Esophagus (tissue), 2 donors: ENCODE results near the gene FOXP3. TPM values are rescaled to one million over a fixed set of nuclear protein-coding genes. Genes with fewer than 3 reads are reported as not detected.

Experiments used
- polyA plus RNA-seq, 2 donors: library from polyadenylated mRNA; stranded (reverse); fragments of 200-250 nt; gene quantifications; one replicate each; pipeline ENCODE4 v1.2.3, GENCODE V29; 2013
- donor health status: healthy with polysubstance abuse.
- donor health status: Bipolar disorder and iron deficiency.

FOXP3 gene
- polyA plus RNA-seq, 2 donors = 0.59 to 0.65 TPM

Other genes with a start within 250 kb of the FOXP3 start
- gene TFE3, start 221.4 kb downstream of the FOXP3 start, polyA plus RNA-seq = 10 to 100 TPM; 20.5 to 20.9 TPM
- gene CCDC120, start 205.7 kb downstream of the FOXP3 start, polyA plus RNA-seq = 10 to 100 TPM; 23.1 to 27.9 TPM
- 1 to 10 TPM; 7.2 to 7.8 TPM for gene PRAF2, start 190.7 kb downstream of the FOXP3 start, polyA plus RNA-seq
- gene WDR45, start 184.8 kb downstream of the FOXP3 start, polyA plus RNA-seq = 10 to 100 TPM; 45.1 to 55.6 TPM
- 10 to 100 TPM in 1 of 2 donors, 1 to 10 TPM in 1; 7.3 to 18.1 TPM for gene GPKOW, start 141.0 kb downstream of the FOXP3 start, polyA plus RNA-seq
- 1 to 10 TPM; 6.0 to 6.3 TPM for gene MAGIX, start 102.0 kb downstream of the FOXP3 start, polyA plus RNA-seq
- 100 to 1,000 TPM; 267 to 453 TPM for gene PLP2, start 92.8 kb downstream of the FOXP3 start, polyA plus RNA-seq
- gene PRICKLE3, start 78.3 kb downstream of the FOXP3 start, polyA plus RNA-seq = 10 to 100 TPM; 12.2 to 14.2 TPM
- under 1 TPM; 0.75 to 0.79 TPM for gene SYP, start 64.5 kb downstream of the FOXP3 start, polyA plus RNA-seq
- under 1 TPM; 0.11 to 0.24 TPM for gene CACNA1F, start 31.4 kb downstream of the FOXP3 start, polyA plus RNA-seq
- gene CCDC22, start 29.2 kb downstream of the FOXP3 start, polyA plus RNA-seq = 10 to 100 TPM in 1 of 2 donors, 1 to 10 TPM in 1; 6.3 to 11.0 TPM
- 1 to 10 TPM; 3.8 to 4.9 TPM for gene PPP1R3F, start 5.1 kb upstream of the FOXP3 start, polyA plus RNA-seq
- not detected for gene GAGE10, start 38.9 kb upstream of the FOXP3 start, polyA plus RNA-seq
- gene GAGE12J, start 57.3 kb upstream of the FOXP3 start, polyA plus RNA-seq = not detected
- gene GAGE13, start 66.9 kb upstream of the FOXP3 start, polyA plus RNA-seq = not detected